Measurements from ENCODE around the gene USP24. TPM values are rescaled to one million over a fixed set of nuclear protein-coding genes. Genes with fewer than 3 reads are reported as not detected.

USP24 gene
- polyA plus RNA-seq, 1 donor from 2014 or later: 29.5 TPM

DNA sequence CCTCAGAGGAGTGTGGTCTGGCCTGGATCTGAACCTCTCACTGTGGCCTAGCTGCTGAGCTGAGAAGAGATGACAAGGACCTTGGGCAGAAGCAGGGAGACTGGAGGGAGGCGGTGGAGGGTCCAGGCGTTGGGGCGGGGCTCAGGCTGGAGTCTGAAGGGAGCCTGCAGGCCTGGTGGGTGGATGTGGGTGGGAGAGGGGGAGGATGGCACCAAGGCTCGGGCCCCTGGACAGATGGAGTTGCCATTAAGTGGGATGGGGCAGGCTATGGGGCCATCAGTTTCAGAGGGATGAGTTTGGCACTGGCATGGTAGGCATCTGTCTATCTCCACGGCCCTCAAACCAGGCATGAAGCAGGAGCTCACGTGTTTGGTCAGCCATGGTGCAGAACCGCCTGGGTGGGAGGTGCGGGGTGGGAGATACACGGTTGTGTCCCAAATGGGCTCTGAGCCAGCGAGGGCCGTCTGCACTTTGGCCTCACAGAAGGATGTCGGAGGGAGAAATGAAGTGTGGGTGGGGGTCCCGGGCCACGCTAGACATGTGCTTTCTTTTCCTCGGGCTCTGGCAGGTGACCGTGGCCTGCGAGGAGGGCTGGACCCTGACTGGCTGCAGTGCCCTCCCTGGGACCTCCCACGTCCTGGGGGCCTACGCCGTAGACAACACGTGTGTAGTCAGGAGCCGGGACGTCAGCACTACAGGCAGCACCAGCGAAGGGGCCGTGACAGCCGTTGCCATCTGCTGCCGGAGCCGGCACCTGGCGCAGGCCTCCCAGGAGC is 152.2 kb downstream of the USP24 start:
- H3K9me2 ChIP-seq (ENCODE audit: insufficient read depth, low read length): no peaks in the 10 kb centered on the region
- H3F3A ChIP-seq (ENCODE audit: insufficient read depth, low read length, poor library complexity, severe bottlenecking): no peaks in the 10 kb centered on the region
- H3K27ac ChIP-seq (ENCODE audit: low read length): no peak overlapping the region
- no peak overlapping the region for H3K9ac ChIP-seq (ENCODE audit: low read length)
- H3K4me2 ChIP-seq (ENCODE audit: low read length): no peak overlapping the region
- H4K20me1 ChIP-seq (ENCODE audit: insufficient read depth): no peaks in the 10 kb centered on the region
- no peak overlapping the region for H2AFZ ChIP-seq (ENCODE audit: low read depth, low read length)
- TF ChIP-seq EP300 (conservative IDR thresholded peaks at IDR 0.05; ENCODE audit: poor library complexity, severe bottlenecking) (no peak), POLR2AphosphoS5 (IDR thresholded peaks at IDR 0.05) (no peak), TAF1 (IDR thresholded peaks at IDR 0.05; ENCODE audit: low read depth) (no peak), RAD21 (conservative IDR thresholded peaks at IDR 0.05) (no peak), EZH2 (IDR thresholded peaks at IDR 0.05; ENCODE audit: borderline replicate concordance, insufficient read depth, low read length, poor library complexity, severe bottlenecking) (no peak), MXI1 (conservative IDR thresholded peaks at IDR 0.05; ENCODE audit: poor library complexity, severe bottlenecking) (no peak), SMC3 (conservative IDR thresholded peaks at IDR 0.05; ENCODE audit: poor library complexity) (no peak)
- TF ChIP-seq, protein P1, sequence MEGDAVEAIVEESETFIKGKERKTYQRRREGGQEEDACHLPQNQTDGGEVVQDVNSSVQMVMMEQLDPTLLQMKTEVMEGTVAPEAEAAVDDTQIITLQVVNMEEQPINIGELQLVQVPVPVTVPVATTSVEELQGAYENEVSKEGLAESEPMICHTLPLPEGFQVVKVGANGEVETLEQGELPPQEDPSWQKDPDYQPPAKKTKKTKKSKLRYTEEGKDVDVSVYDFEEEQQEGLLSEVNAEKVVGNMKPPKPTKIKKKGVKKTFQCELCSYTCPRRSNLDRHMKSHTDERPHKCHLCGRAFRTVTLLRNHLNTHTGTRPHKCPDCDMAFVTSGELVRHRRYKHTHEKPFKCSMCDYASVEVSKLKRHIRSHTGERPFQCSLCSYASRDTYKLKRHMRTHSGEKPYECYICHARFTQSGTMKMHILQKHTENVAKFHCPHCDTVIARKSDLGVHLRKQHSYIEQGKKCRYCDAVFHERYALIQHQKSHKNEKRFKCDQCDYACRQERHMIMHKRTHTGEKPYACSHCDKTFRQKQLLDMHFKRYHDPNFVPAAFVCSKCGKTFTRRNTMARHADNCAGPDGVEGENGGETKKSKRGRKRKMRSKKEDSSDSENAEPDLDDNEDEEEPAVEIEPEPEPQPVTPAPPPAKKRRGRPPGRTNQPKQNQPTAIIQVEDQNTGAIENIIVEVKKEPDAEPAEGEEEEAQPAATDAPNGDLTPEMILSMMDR (IDR thresholded peaks at IDR 0.05; ENCODE audit: poor library complexity, severe bottlenecking): no peak
- TF ChIP-seq, protein P2, sequence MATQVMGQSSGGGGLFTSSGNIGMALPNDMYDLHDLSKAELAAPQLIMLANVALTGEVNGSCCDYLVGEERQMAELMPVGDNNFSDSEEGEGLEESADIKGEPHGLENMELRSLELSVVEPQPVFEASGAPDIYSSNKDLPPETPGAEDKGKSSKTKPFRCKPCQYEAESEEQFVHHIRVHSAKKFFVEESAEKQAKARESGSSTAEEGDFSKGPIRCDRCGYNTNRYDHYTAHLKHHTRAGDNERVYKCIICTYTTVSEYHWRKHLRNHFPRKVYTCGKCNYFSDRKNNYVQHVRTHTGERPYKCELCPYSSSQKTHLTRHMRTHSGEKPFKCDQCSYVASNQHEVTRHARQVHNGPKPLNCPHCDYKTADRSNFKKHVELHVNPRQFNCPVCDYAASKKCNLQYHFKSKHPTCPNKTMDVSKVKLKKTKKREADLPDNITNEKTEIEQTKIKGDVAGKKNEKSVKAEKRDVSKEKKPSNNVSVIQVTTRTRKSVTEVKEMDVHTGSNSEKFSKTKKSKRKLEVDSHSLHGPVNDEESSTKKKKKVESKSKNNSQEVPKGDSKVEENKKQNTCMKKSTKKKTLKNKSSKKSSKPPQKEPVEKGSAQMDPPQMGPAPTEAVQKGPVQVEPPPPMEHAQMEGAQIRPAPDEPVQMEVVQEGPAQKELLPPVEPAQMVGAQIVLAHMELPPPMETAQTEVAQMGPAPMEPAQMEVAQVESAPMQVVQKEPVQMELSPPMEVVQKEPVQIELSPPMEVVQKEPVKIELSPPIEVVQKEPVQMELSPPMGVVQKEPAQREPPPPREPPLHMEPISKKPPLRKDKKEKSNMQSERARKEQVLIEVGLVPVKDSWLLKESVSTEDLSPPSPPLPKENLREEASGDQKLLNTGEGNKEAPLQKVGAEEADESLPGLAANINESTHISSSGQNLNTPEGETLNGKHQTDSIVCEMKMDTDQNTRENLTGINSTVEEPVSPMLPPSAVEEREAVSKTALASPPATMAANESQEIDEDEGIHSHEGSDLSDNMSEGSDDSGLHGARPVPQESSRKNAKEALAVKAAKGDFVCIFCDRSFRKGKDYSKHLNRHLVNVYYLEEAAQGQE (IDR thresholded peaks at IDR 0.05; ENCODE audit: borderline replicate concordance): no peak
- no peaks in the 10 kb centered on the region for H3K36me3 ChIP-seq (ENCODE audit: insufficient read depth, low read length)
- H3K9me3 ChIP-seq (ENCODE audit: low read length): no peaks in the 10 kb centered on the region
- H3K27me3 ChIP-seq (ENCODE audit: insufficient read depth, low read depth, low read length): no peaks in the 10 kb centered on the region
- no peaks in the 10 kb centered on the region for H3K79me2 ChIP-seq (replicated peaks; ENCODE audit: insufficient read depth, low read length)
- H3K4me3 ChIP-seq (ENCODE audit: low read length): no peak overlapping the region

DNA sequence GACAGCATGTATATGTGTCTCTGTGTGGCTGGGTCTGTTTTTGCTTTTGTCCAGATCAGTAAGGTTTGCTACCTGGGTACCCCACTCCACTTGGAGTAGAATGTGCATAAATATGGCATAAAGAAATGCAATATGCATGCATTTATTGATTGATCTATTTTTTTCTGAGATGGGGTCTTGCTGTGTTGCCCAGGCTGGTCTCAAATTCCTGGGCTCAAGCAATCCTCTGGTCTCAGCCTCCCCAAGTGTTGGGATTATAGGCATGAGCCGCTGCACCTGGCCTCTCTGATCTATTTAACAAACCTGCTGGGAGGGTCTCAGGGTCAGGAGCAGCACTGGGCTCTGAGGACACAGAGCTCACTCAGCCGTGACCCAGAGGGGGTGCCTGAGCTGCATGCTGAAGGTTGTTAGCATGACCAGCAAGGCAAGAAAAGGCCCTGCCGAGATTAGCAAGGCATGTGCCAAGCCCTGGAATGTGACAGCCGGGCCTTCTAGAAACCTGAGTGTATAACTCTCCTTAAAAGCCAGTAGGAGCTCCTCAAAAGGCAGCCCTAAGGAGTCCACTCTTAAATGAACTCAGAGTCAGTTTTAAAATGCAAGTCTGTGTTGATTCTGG is 153.3 kb downstream of the USP24 start:
- H4K20me1 ChIP-seq (ENCODE audit: insufficient read depth): no peaks in the 10 kb centered on the region
- no peak overlapping the region for H3K4me3 ChIP-seq (ENCODE audit: low read length)
- H3K9me2 ChIP-seq (ENCODE audit: insufficient read depth, low read length): no peaks in the 10 kb centered on the region
- no peaks in the 10 kb centered on the region for H3F3A ChIP-seq (ENCODE audit: insufficient read depth, low read length, poor library complexity, severe bottlenecking)
- no peaks in the 10 kb centered on the region for H3K79me2 ChIP-seq (replicated peaks; ENCODE audit: insufficient read depth, low read length)
- H3K27ac ChIP-seq (ENCODE audit: low read length): no peak overlapping the region
- H3K9me3 ChIP-seq (ENCODE audit: low read length): no peaks in the 10 kb centered on the region
- no peaks in the 10 kb centered on the region for H3K27me3 ChIP-seq (ENCODE audit: insufficient read depth, low read depth, low read length)
- H3K36me3 ChIP-seq (ENCODE audit: insufficient read depth, low read length): no peaks in the 10 kb centered on the region
- H3K4me2 ChIP-seq (ENCODE audit: low read length): no peak overlapping the region
- H2AFZ ChIP-seq (ENCODE audit: low read depth, low read length): no peak overlapping the region
- TF ChIP-seq, protein P2 (IDR thresholded peaks at IDR 0.05; ENCODE audit: borderline replicate concordance): no peak
- TF ChIP-seq, protein P1 (IDR thresholded peaks at IDR 0.05; ENCODE audit: poor library complexity, severe bottlenecking): no peak
- TF ChIP-seq SMC3 (conservative IDR thresholded peaks at IDR 0.05; ENCODE audit: poor library complexity) (no peak), EP300 (conservative IDR thresholded peaks at IDR 0.05; ENCODE audit: poor library complexity, severe bottlenecking) (no peak)
- H3K9ac ChIP-seq (ENCODE audit: low read length): no peak overlapping the region

Measured in neural cell (in vitro differentiated cells).